HCT116 (cell line): ENCODE results near the gene MOK.

ENCODE experiments used
- CEBPB ChIP-seq: IDR thresholded peaks from 2 replicates; pipeline ENCODE4 v1.6.1; 2012; ENCODE audit warnings: low read depth
- CTCF ChIP-seq, 3 experiments: fragments of 200-600 bp in 1 of 3; sonication (generic) in 1 of 3; IDR thresholded peaks in 2 of 3; conservative IDR thresholded peaks in 1 of 3; 2 replicates each; pipeline ENCODE4 v1.5.1; 2012 to 2017; ENCODE audit warnings: low read depth in 2 of 3, low read length in 2 of 3, antibody characterized with exemption in 1 of 3, borderline replicate concordance in 1 of 3, control low read depth in 1 of 3, mild to moderate bottlenecking in 1 of 3, mixed read lengths in 1 of 3, mixed run types in 1 of 3, moderate library complexity in 1 of 3; ENCODE audit not compliant: insufficient read depth in 1 of 3
- ELF1 ChIP-seq: IDR thresholded peaks from 2 replicates; pipeline ENCODE4 v1.6.1; 2012; ENCODE audit warnings: low read depth, borderline replicate concordance
- EZH2 ChIP-seq: fragments of 200-600 bp; sonication (generic); IDR thresholded peaks from 2 replicates; pipeline ENCODE4 v1.6.1; 2017; ENCODE audit warnings: antibody characterized with exemption, mixed run types
- JUND ChIP-seq: IDR thresholded peaks from 2 replicates; pipeline ENCODE4 v1.6.1; 2012
- POLR2A ChIP-seq: IDR thresholded peaks from 2 replicates; pipeline ENCODE4 v1.7.0; 2011; ENCODE audit warnings: borderline replicate concordance; ENCODE audit not compliant: insufficient read depth, insufficient read length; ENCODE audit errors: extremely low read depth
- SIN3A ChIP-seq: IDR thresholded peaks from 2 replicates; pipeline ENCODE4 v1.6.1; 2012; ENCODE audit warnings: low read depth
- SP1 ChIP-seq: IDR thresholded peaks from 2 replicates; pipeline ENCODE4 v1.6.1; 2012; ENCODE audit warnings: low read depth
- YY1 ChIP-seq: IDR thresholded peaks from 2 replicates; pipeline ENCODE4 v1.6.1; 2011; ENCODE audit warnings: low read length, low read depth, moderate library complexity, mild to moderate bottlenecking; ENCODE audit not compliant: insufficient replicate concordance; ENCODE audit errors: extremely low read depth

DNA sequence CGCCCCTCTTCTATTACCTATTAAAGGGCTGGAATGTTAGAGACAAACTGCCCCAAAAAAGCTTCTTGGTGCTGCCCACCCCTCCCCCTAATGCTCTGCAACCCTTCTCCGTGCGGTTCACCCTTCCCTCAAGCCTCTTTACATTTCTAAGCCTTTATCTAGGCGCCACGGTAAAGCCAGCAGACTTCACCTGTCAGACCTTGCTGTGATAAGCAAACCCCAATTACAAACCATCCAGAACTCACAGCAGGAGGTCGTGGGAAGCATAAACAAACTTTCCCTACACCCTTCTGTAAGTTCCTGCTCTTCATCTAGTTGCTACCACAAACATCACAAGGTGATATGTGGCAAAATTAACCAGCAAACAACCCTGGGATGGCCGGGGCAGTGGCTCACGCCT is 56.8 kb downstream of the MOK start:
- TF ChIP-seq CTCF (IDR thresholded peaks at IDR 0.05 in 2 of 3, conservative IDR thresholded peaks at IDR 0.05 in 1 of 3; ENCODE audit: borderline replicate concordance in 1 of 3, insufficient read depth in 1 of 3, low read depth in 2 of 3, low read length in 2 of 3) (no peak), POLR2A (no peak), YY1 (no peak), SP1 (no peak), CEBPB (no peak), SIN3A (no peak), ELF1 (no peak), JUND (no peak), EZH2 (no peak)
